T1000 (cell line): ENCODE data around the gene PRKAB1.
A peak's percentile ranks its signal among the peaks of the same experiment; 100 is the strongest.
"Not testable (repeated sequence)": the region's sequence is repeated elsewhere in the genome, so short reads cannot be mapped to it uniquely, and the experiment has no call there.

Experiments
- DNase-seq: peaks from one replicate; lab custom pipeline; 2025; ENCODE audit warnings: mixed read lengths; lab: John Stamatoyannopoulos, UW

Gene PRKAB1

GRCh38 chr12:119684711-119685369 is 16.9 kb downstream of the PRKAB1 start:
- no peak for DNase-seq

GRCh38 chr12:119685375-119685774 is 17.4 kb downstream of the PRKAB1 start:
- no peak for DNase-seq

GRCh38 chr12:119686355-119686754 is 18.4 kb downstream of the PRKAB1 start:
- no peak for DNase-seq

- DNase-seq, result no peak
These were observed 18.8 kb downstream of the PRKAB1 start for GRCh38 chr12:119686776-119687175.

- no peak for DNase-seq
These were observed 19.5 kb downstream of the PRKAB1 start for GRCh38 chr12:119687406-119687805.

- no peak for DNase-seq
These were observed 19.9 kb downstream of the PRKAB1 start for GRCh38 chr12:119687879-119688278.

- DNase-seq, result no peak
These were observed 22.1 kb downstream of the PRKAB1 start for GRCh38 chr12:119689935-119690500.

- no peak for DNase-seq
These were observed 23.4 kb downstream of the PRKAB1 start for GRCh38 chr12:119691202-119691810.

- DNase-seq, result no peak
These were observed 24.5 kb downstream of the PRKAB1 start for GRCh38 chr12:119692410-119692809.

- DNase-seq, result peak; percentile 62
These were observed 25.1 kb downstream of the PRKAB1 start for GRCh38 chr12:119692997-119693396.

- DNase-seq, result no peak
These were observed 25.6 kb downstream of the PRKAB1 start for GRCh38 chr12:119693511-119693910.

- DNase-seq, result no peak
These were observed 26.2 kb downstream of the PRKAB1 start for GRCh38 chr12:119694111-119694510.

- no peak for DNase-seq
These were observed 27.1 kb downstream of the PRKAB1 start for GRCh38 chr12:119695034-119695433.

- DNase-seq, result no peak
These were observed 29.0 kb downstream of the PRKAB1 start for GRCh38 chr12:119696943-119697342.

- DNase-seq, result no peak
These were observed 31.3 kb downstream of the PRKAB1 start for GRCh38 chr12:119699199-119699760.

GRCh38 chr12:119700078-119700477 is 32.1 kb downstream of the PRKAB1 start:
- no peak for DNase-seq

- DNase-seq, result no peak
These were observed 36.3 kb downstream of the PRKAB1 start for GRCh38 chr12:119704065-119704747.

- no peak for DNase-seq
These were observed 37.2 kb downstream of the PRKAB1 start for GRCh38 chr12:119705182-119705581.

- not testable (repeated sequence) for DNase-seq
These were observed 38.5 kb downstream of the PRKAB1 start for GRCh38 chr12:119706427-119706826.

GRCh38 chr12:119710374-119710964 is 42.5 kb downstream of the PRKAB1 start:
- no peak for DNase-seq

- DNase-seq, result no peak
These were observed 43.1 kb downstream of the PRKAB1 start for GRCh38 chr12:119710965-119711551.

GRCh38 chr12:119711693-119712092 is 43.8 kb downstream of the PRKAB1 start:
- no peak for DNase-seq
